ENCODE measurements around the gene NEMP1. TPM values are rescaled to one million over a fixed set of nuclear protein-coding genes. Genes with fewer than 3 reads are reported as not detected.

NEMP1 gene
- total RNA-seq, 2 experiments from 2014 or later, result 79.0 to 81.1 TPM

- Mint-ChIP-seq H3K9me3 (ENCODE audit: low read depth) (no peaks in the 10 kb centered on the region), H3K4me3 (no peak overlapping the region), H3K4me1 (peaks cover 46% of the 10 kb centered on the region), H3K36me3 (ENCODE audit: low read depth) (peaks cover 67% of the 10 kb centered on the region), H3K27ac (peak overlapping the region; percentile 32), H3K27me3 (no peaks in the 10 kb centered on the region)
- POLR2A ChIA-PET, result interaction anchor here (1.1 kb wide), 1 partner anchor 15 kb away, joined by 6 read pairs; no protein-coding TSS in a partner anchor
- CTCF ChIA-PET, result interaction anchor here (1.4 to 24.0 kb wide), 3 partner anchors 10 to 25 kb away, joined by 6 to 411 read pairs (median 7); partner anchors contain the start of genes NEMP1 and STAT6
- intact Hi-C loops (cut with DNase I, micrococcal nuclease), result no loop called here
- no peak for DNase-seq
- no peak for ATAC-seq
These were observed 18.4 kb upstream of the NEMP1 start for GRCh38 chr12:57096748-57097553.

- ChIA-PET CTCF (interaction anchor here (1.4 to 24.0 kb wide), 3 partner anchors 10 to 24 kb away, joined by 6 to 411 read pairs (median 7); partner anchors contain the start of genes NEMP1 and STAT6), POLR2A (no interaction called here)
- Mint-ChIP-seq H3K27me3 (no peaks in the 10 kb centered on the region), H3K27ac (peak overlapping the region; percentile 32), H3K4me1 (peaks cover 50% of the 10 kb centered on the region), H3K4me3 (no peak overlapping the region), H3K9me3 (ENCODE audit: low read depth) (no peaks in the 10 kb centered on the region), H3K36me3 (ENCODE audit: low read depth) (peaks cover 70% of the 10 kb centered on the region)
- intact Hi-C loops (cut with DNase I, micrococcal nuclease), result no loop called here
- no peak for DNase-seq
- ATAC-seq, result no peak
These were observed 17.5 kb upstream of the NEMP1 start for GRCh38 chr12:57096099-57096572.

- CTCF ChIA-PET, result interaction anchor here (1.4 to 24.0 kb wide), 3 partner anchors 8 to 24 kb away, joined by 6 to 411 read pairs (median 9); partner anchors contain the start of gene NEMP1
- POLR2A ChIA-PET, result no interaction called here
- Mint-ChIP-seq H3K4me1 (peaks cover 56% of the 10 kb centered on the region), H3K36me3 (ENCODE audit: low read depth) (peaks cover 76% of the 10 kb centered on the region), H3K27ac (peak overlapping the region; percentile 81), H3K4me3 (no peak overlapping the region), H3K27me3 (no peaks in the 10 kb centered on the region), H3K9me3 (ENCODE audit: low read depth) (no peaks in the 10 kb centered on the region)
- DNase-seq (no peak), ATAC-seq (no peak)
- intact Hi-C loops (cut with DNase I, micrococcal nuclease), result no loop called here
These were observed 16.8 kb upstream of the NEMP1 start for GRCh38 chr12:57095440-57095839.

GRCh38 chr12:57094208-57095160 is 15.9 kb upstream of the NEMP1 start:
- peak; percentile 8 for ATAC-seq
- ChIA-PET POLR2A (interaction anchor here (0.5 to 1.1 kb wide), 3 partner anchors 16 to 18 kb away, joined by 3 to 6 read pairs (median 4); partner anchors contain the start of genes NEMP1 and STAT6), CTCF (interaction anchor here (0.5 to 24.0 kb wide), 8 partner anchors 9 to 410 kb away, joined by 3 to 411 read pairs (median 3); partner anchors contain the start of genes NEMP1 and STAT6)
- no peaks in the 10 kb centered on the region for H3K27me3 Mint-ChIP-seq
- DNase-seq, result no peak
- H3K4me3 Mint-ChIP-seq, result peak overlapping the region; percentile 38
- no peaks in the 10 kb centered on the region for H3K9me3 Mint-ChIP-seq (ENCODE audit: low read depth)
- H3K27ac Mint-ChIP-seq, result peak overlapping the region; percentile 81
- intact Hi-C loops (cut with DNase I, micrococcal nuclease), result loop anchor here in 1 of 2 experiments (1.0 kb wide), 1 partner anchor 16 kb away; no protein-coding TSS in a partner anchor
- H3K4me1 Mint-ChIP-seq, result peaks cover 62% of the 10 kb centered on the region
- peaks cover 75% of the 10 kb centered on the region for H3K36me3 Mint-ChIP-seq (ENCODE audit: low read depth)

- peaks cover 70% of the 10 kb centered on the region for H3K36me3 Mint-ChIP-seq (ENCODE audit: low read depth)
- ChIA-PET CTCF (interaction anchor here (0.5 to 24.0 kb wide), 11 partner anchors 10 to 409 kb away, joined by 3 to 411 read pairs (median 3); partner anchors contain the start of genes NEMP1, PTGES3 and STAT6), POLR2A (interaction anchor here (0.5 to 1.1 kb wide), 4 partner anchors 15 to 1164 kb away, joined by 3 to 6 read pairs (median 4); partner anchors contain the start of genes NEMP1 and STAT6)
- ATAC-seq (peak; percentile 45), DNase-seq (peak; percentile 89)
- H3K27me3 Mint-ChIP-seq, result no peaks in the 10 kb centered on the region
- intact Hi-C loops (cut with DNase I, micrococcal nuclease), result loop anchor here (1.0 kb wide), 3 partner anchors 17 to 85 kb away; no protein-coding TSS in a partner anchor
- no peaks in the 10 kb centered on the region for H3K9me3 Mint-ChIP-seq (ENCODE audit: low read depth)
- peaks cover 61% of the 10 kb centered on the region for H3K4me1 Mint-ChIP-seq
- peak overlapping the region; percentile 93 for H3K4me3 Mint-ChIP-seq
- H3K27ac Mint-ChIP-seq, result peak overlapping the region; percentile 88
These were observed 15.0 kb upstream of the NEMP1 start for GRCh38 chr12:57093415-57094207.

- Mint-ChIP-seq H3K36me3 (ENCODE audit: low read depth) (peaks cover 63% of the 10 kb centered on the region), H3K27ac (peak overlapping the region; percentile 88), H3K9me3 (ENCODE audit: low read depth) (no peaks in the 10 kb centered on the region), H3K4me1 (peaks cover 61% of the 10 kb centered on the region), H3K27me3 (no peaks in the 10 kb centered on the region), H3K4me3 (peak overlapping the region; percentile 93)
- intact Hi-C loops (cut with DNase I, micrococcal nuclease), result loop anchor here (1.0 kb wide), 2 partner anchors 24 to 85 kb away; no protein-coding TSS in a partner anchor
- ChIA-PET CTCF (interaction anchor here (0.5 to 24.0 kb wide), 12 partner anchors 15 to 405 kb away, joined by 3 to 411 read pairs (median 3); partner anchors contain the start of genes NEMP1, PTGES3 and STAT6), POLR2A (interaction anchor here (0.6 to 1.0 kb wide), 3 partner anchors 10 to 1163 kb away, joined by 3 to 5 read pairs (median 3); no protein-coding TSS in a partner anchor)
- no peak for ATAC-seq
- DNase-seq, result no peak
These were observed 14.4 kb upstream of the NEMP1 start for GRCh38 chr12:57092876-57093414.

GRCh38 chr12:57092529-57092862 is 13.9 kb upstream of the NEMP1 start:
- Mint-ChIP-seq H3K4me1 (peaks cover 61% of the 10 kb centered on the region), H3K27me3 (no peaks in the 10 kb centered on the region), H3K9me3 (ENCODE audit: low read depth) (no peaks in the 10 kb centered on the region), H3K36me3 (ENCODE audit: low read depth) (peaks cover 60% of the 10 kb centered on the region), H3K4me3 (peak overlapping the region; percentile 93), H3K27ac (peak overlapping the region; percentile 55)
- POLR2A ChIA-PET, result interaction anchor here (0.6 to 1.4 kb wide), 4 partner anchors 10 to 1163 kb away, joined by 3 to 6 read pairs (median 4); partner anchors contain the start of gene NEMP1
- ATAC-seq (no peak), DNase-seq (no peak)
- CTCF ChIA-PET, result interaction anchor here (0.6 to 24.0 kb wide), 12 partner anchors 11 to 93 kb away, joined by 3 to 411 read pairs (median 4); partner anchors contain the start of genes NEMP1 and STAT6
- intact Hi-C loops (cut with DNase I, micrococcal nuclease), result no loop called here

GRCh38 chr12:57091638-57092528 is 13.3 kb upstream of the NEMP1 start:
- peaks cover 55% of the 10 kb centered on the region for H3K36me3 Mint-ChIP-seq (ENCODE audit: low read depth)
- peaks cover 59% of the 10 kb centered on the region for H3K4me1 Mint-ChIP-seq

More at GRCh38 chr12:57091638-57092528, 13.3 kb upstream of the NEMP1 start:
- no peak for DNase-seq
- Mint-ChIP-seq H3K9me3 (ENCODE audit: low read depth) (no peaks in the 10 kb centered on the region), H3K27ac (peak overlapping the region; percentile 55), H3K27me3 (no peaks in the 10 kb centered on the region), H3K4me3 (peak overlapping the region; percentile 93)
- CTCF ChIA-PET, result interaction anchor here (0.6 to 24.0 kb wide), 16 partner anchors 12 to 198 kb away, joined by 3 to 411 read pairs (median 4); partner anchors contain the start of genes NEMP1 and STAT6
- ATAC-seq, result no peak
- intact Hi-C loops (cut with DNase I, micrococcal nuclease), result no loop called here
- POLR2A ChIA-PET, result interaction anchor here (0.5 to 1.4 kb wide), 6 partner anchors 9 to 45 kb away, joined by 3 to 11 read pairs (median 6); partner anchors contain the start of genes NEMP1 and STAT6
